H9 (cell line): ENCODE measurements around the gene CHCHD10. TPM values are rescaled to one million over a fixed set of nuclear protein-coding genes. Genes with fewer than 3 reads are reported as not detected.

Experiments used
- DNase-seq: peaks from one replicate; pipeline ENCODE4 v3.0.0-alpha.2; 2017
- H2AFZ ChIP-seq: one replicate; pipeline ENCODE4 v1.6.1; 2013; ENCODE audit warnings: mild to moderate bottlenecking, low read length, control low read depth, moderate library complexity
- H2AK5ac ChIP-seq: 2 replicates; pipeline ENCODE4 v1.6.1; 2013; ENCODE audit warnings: low read length, control low read depth, mixed read lengths; ENCODE audit not compliant: insufficient read length
- H2BK120ac ChIP-seq: one replicate; pipeline ENCODE4 v1.6.1; 2013; ENCODE audit warnings: low read depth, mild to moderate bottlenecking, low read length, control low read depth, inconsistent platforms; ENCODE audit not compliant: poor library complexity, severe bottlenecking
- H2BK12ac ChIP-seq: 2 replicates; pipeline ENCODE4 v1.6.1; 2013; ENCODE audit warnings: low read length, control low read depth, mixed read lengths, low read depth; ENCODE audit not compliant: insufficient read length
- H2BK15ac ChIP-seq: 2 replicates; pipeline ENCODE4 v1.6.1; 2013; ENCODE audit warnings: low read depth, low read length, control low read depth
- H2BK20ac ChIP-seq: one replicate; pipeline ENCODE4 v1.6.1; 2013; ENCODE audit warnings: low read depth, mild to moderate bottlenecking, low read length, control low read depth, inconsistent platforms; ENCODE audit not compliant: poor library complexity, severe bottlenecking
- H2BK5ac ChIP-seq: 2 replicates; pipeline ENCODE4 v1.6.1; 2013; ENCODE audit warnings: low read length, control low read depth, mixed read lengths; ENCODE audit not compliant: insufficient read length
- H3K14ac ChIP-seq: 2 replicates; pipeline ENCODE4 v1.6.1; 2013; ENCODE audit warnings: low read length, control low read depth; ENCODE audit not compliant: insufficient read depth
- H3K18ac ChIP-seq: 2 replicates; pipeline ENCODE4 v1.6.1; 2013; ENCODE audit warnings: low read depth, mild to moderate bottlenecking, mixed read lengths, low read length, control low read depth; ENCODE audit not compliant: insufficient read length
- H3K23ac ChIP-seq: 2 replicates; pipeline ENCODE4 v1.6.1; 2013; ENCODE audit warnings: low read length, control low read depth, mixed read lengths, low read depth; ENCODE audit not compliant: insufficient read length
- H3K23me2 ChIP-seq: 2 replicates; pipeline ENCODE4 v1.6.1; 2013; ENCODE audit warnings: low read depth, mild to moderate bottlenecking, mixed read lengths, low read length, control low read depth; ENCODE audit not compliant: insufficient read length, poor library complexity, severe bottlenecking
- H3K27ac ChIP-seq: 2 replicates; pipeline ENCODE4 v1.5.1; 2013; ENCODE audit warnings: low read length, control low read depth, mixed read lengths, low read depth; ENCODE audit not compliant: insufficient read length
- H3K27me3 ChIP-seq: 2 replicates; pipeline ENCODE4 v1.6.1; 2013; ENCODE audit warnings: low read length, control low read depth, inconsistent platforms; ENCODE audit not compliant: insufficient read depth
- H3K4ac ChIP-seq: 2 replicates; pipeline ENCODE4 v1.6.1; 2013; ENCODE audit warnings: low read depth, mild to moderate bottlenecking, control low read depth, inconsistent platforms, low read length, moderate library complexity
- H3K4me1 ChIP-seq: 2 replicates; pipeline ENCODE4 v1.6.1; 2013; ENCODE audit warnings: low read length, control low read depth, inconsistent platforms; ENCODE audit not compliant: insufficient read depth
- H3K4me2 ChIP-seq: 2 replicates; pipeline ENCODE4 v1.6.1; 2013; ENCODE audit warnings: low read length, control low read depth, mixed read lengths; ENCODE audit not compliant: insufficient read length, insufficient read depth
- H3K56ac ChIP-seq: 2 replicates; pipeline ENCODE4 v1.6.1; 2013; ENCODE audit warnings: low read depth, mild to moderate bottlenecking, mixed read lengths, low read length, control low read depth; ENCODE audit not compliant: insufficient read length
- H3K79me1 ChIP-seq: 2 replicates; pipeline ENCODE4 v1.6.1; 2013; ENCODE audit warnings: low read depth, mild to moderate bottlenecking, moderate library complexity, low read length, control low read depth, inconsistent platforms; ENCODE audit not compliant: insufficient read depth, poor library complexity, severe bottlenecking
- H3K79me2 ChIP-seq: 2 replicates; pipeline ENCODE4 v1.6.1; 2013; ENCODE audit warnings: low read length, control low read depth, inconsistent platforms; ENCODE audit not compliant: insufficient read depth
- H3K9ac ChIP-seq: 2 replicates; pipeline ENCODE4 v1.6.1; 2013; ENCODE audit warnings: low read length, control low read depth, mixed read lengths; ENCODE audit not compliant: insufficient read length; ENCODE audit errors: extremely low read depth
- H3K9me3 ChIP-seq: one replicate; pipeline ENCODE4 v1.6.1; 2013; ENCODE audit warnings: low read depth, low read length, inconsistent platforms; ENCODE audit not compliant: control insufficient read depth
- H3T11ph ChIP-seq: one replicate; pipeline ENCODE4 v1.6.1; 2013; ENCODE audit warnings: mild to moderate bottlenecking, low read length, control low read depth, inconsistent platforms
- H4K20me1 ChIP-seq: one replicate; pipeline ENCODE4 v1.6.1; 2013; ENCODE audit not compliant: control insufficient read depth, insufficient read length, insufficient read depth
- H4K5ac ChIP-seq: 2 replicates; pipeline ENCODE4 v1.6.1; 2013; ENCODE audit warnings: low read depth, mild to moderate bottlenecking, mixed read lengths, low read length, control low read depth; ENCODE audit not compliant: insufficient read length
- H4K8ac ChIP-seq: replicated peaks from 2 replicates; pipeline ENCODE4 v1.6.1; 2013; ENCODE audit warnings: low read length, control low read depth, mixed read lengths, low read depth; ENCODE audit not compliant: insufficient read length
- H4K91ac ChIP-seq: 2 replicates; pipeline ENCODE4 v1.6.1; 2013; ENCODE audit warnings: low read depth, mild to moderate bottlenecking, moderate library complexity, mixed read lengths, low read length, control low read depth; ENCODE audit not compliant: insufficient read length
- H3K27ac Mint-ChIP-seq, 3 experiments: 2 replicates in 2 of 3; 3 replicates in 1 of 3; pipeline ENCODE4 v1.8.0; 2020 to 2021; ENCODE audit warnings: mixed read lengths in 3 of 3, mild to moderate bottlenecking in 1 of 3, moderate library complexity in 1 of 3
- H3K27me3 Mint-ChIP-seq: 2 replicates; pipeline ENCODE4 v1.8.0; 2021; ENCODE audit warnings: low read depth, mild to moderate bottlenecking, moderate library complexity, mixed read lengths
- H3K36me3 Mint-ChIP-seq, 3 experiments: 2 replicates in 2 of 3; 3 replicates in 1 of 3; pipeline ENCODE4 v1.8.0; 2020 to 2021; ENCODE audit warnings: low read depth in 3 of 3, mixed read lengths in 3 of 3; ENCODE audit not compliant: insufficient read depth in 1 of 3
- H3K4me1 Mint-ChIP-seq, 2 experiments: 2 replicates each; pipeline ENCODE4 v1.8.0; 2020; ENCODE audit warnings: mixed read lengths in 2 of 2
- H3K4me3 Mint-ChIP-seq, 2 experiments: 2 replicates in 1 of 2; 3 replicates in 1 of 2; pipeline ENCODE4 v1.8.0; 2020 to 2021; ENCODE audit warnings: mild to moderate bottlenecking in 2 of 2, mixed read lengths in 2 of 2, moderate library complexity in 1 of 2
- H3K9me3 Mint-ChIP-seq, 2 experiments: 2 replicates in 1 of 2; 3 replicates in 1 of 2; pipeline ENCODE4 v1.8.0; 2020; ENCODE audit warnings: mild to moderate bottlenecking in 2 of 2, mixed read lengths in 2 of 2, moderate library complexity in 1 of 2
- WGBS: extraction: QIAGEN DNeasy Blood & Tissue Kit; methylation state at CpG from one replicate; pipeline ENCODE4 v1.1.7; 2013; ENCODE audit warnings: missing lambda C conversion rate, low lambda C conversion rate, mixed read lengths; ENCODE audit not compliant: insufficient read length; ENCODE audit errors: extremely low coverage; 5-methylcytosine and 5-hydroxymethylcytosine counted together
- total RNA-seq: library from RNA; stranded (reverse); gene quantifications from 2 replicates; pipeline ENCODE4 v1.2.1, GENCODE V29; 2021
- TF ChIP-seq, protein P1 (sequence below): fragments of 200-600 bp; sonication (generic); conservative IDR thresholded peaks from 3 replicates; pipeline ENCODE4 v1.8.0; 2021; ENCODE audit warnings: antibody characterized with exemption, mild to moderate bottlenecking

The CHCHD10 gene
- total RNA-seq, 1 experiment from 2014 or later = 53.7 TPM

DNA sequence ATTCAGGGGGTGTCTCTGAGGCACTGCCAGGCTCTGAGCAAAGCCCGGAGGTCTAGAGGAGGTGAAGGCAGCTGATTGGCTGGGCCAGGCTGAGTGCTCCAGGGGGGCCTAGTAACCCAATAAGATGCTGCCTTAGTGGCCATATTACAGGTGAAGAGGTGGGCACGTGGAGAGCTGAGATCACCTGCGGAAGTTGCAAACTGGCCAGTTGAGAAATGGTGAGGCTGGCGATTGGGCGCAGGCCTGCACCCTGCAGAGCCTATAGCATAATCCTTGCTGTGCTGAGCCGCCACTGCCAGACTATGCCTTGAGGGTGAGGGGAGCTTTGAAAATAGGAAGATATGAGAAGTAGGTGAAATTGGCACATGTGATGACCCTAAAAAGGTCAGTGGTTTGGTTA lies 49.4 kb upstream of the CHCHD10 start:
- H3K4me1 Mint-ChIP-seq = peaks cover 5 to 10% of the 10 kb centered on the region in 2 experiments; a peak in 3 of 4 replicates
- H3K4me3 Mint-ChIP-seq = no peak overlapping the region
- TF ChIP-seq, protein P1, sequence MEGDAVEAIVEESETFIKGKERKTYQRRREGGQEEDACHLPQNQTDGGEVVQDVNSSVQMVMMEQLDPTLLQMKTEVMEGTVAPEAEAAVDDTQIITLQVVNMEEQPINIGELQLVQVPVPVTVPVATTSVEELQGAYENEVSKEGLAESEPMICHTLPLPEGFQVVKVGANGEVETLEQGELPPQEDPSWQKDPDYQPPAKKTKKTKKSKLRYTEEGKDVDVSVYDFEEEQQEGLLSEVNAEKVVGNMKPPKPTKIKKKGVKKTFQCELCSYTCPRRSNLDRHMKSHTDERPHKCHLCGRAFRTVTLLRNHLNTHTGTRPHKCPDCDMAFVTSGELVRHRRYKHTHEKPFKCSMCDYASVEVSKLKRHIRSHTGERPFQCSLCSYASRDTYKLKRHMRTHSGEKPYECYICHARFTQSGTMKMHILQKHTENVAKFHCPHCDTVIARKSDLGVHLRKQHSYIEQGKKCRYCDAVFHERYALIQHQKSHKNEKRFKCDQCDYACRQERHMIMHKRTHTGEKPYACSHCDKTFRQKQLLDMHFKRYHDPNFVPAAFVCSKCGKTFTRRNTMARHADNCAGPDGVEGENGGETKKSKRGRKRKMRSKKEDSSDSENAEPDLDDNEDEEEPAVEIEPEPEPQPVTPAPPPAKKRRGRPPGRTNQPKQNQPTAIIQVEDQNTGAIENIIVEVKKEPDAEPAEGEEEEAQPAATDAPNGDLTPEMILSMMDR = no peak

More for the DNA sequence above, 49.4 kb upstream of the CHCHD10 start:
- H3K4ac ChIP-seq = no peak overlapping the region
- no peak overlapping the region for H2BK120ac ChIP-seq
- no peak overlapping the region for H4K8ac ChIP-seq
- no peak overlapping the region for H3K9ac ChIP-seq
- no peak overlapping the region for H2BK20ac ChIP-seq
- H3K23me2 ChIP-seq = no peaks in the 10 kb centered on the region
- H3K23ac ChIP-seq = no peak overlapping the region
- H2AK5ac ChIP-seq = no peak overlapping the region
- peak; percentile 12 for DNase-seq
- no peak overlapping the region for H3K4me2 ChIP-seq
- H3K27ac Mint-ChIP-seq = peak overlapping the region in 1 of 3 experiments; percentile 88; a peak in 1 of 7 replicates
- no CpG with 5 or more reads among the region's 6 CpGs for WGBS
- H3K79me1 ChIP-seq = no peaks in the 10 kb centered on the region
- no peaks in the 10 kb centered on the region for H3K9me3 Mint-ChIP-seq
- no peaks in the 10 kb centered on the region for H3K4me1 ChIP-seq
- no peak overlapping the region for H3K56ac ChIP-seq
- no peak overlapping the region for H2BK15ac ChIP-seq
- no peak overlapping the region for H3K18ac ChIP-seq
- no peaks in the 10 kb centered on the region for H3K9me3 ChIP-seq
- H3K36me3 Mint-ChIP-seq = peaks cover 54 to 93% (median 90%) of the 10 kb centered on the region in 3 experiments
- H4K5ac ChIP-seq = no peak overlapping the region
- H3K14ac ChIP-seq = no peak overlapping the region
- H2AFZ ChIP-seq = no peak overlapping the region
- H2BK5ac ChIP-seq = no peak overlapping the region
- no peak overlapping the region for H3K27ac ChIP-seq
- no peaks in the 10 kb centered on the region for H3K27me3 ChIP-seq
- no peaks in the 10 kb centered on the region for H3K27me3 Mint-ChIP-seq
- no peak overlapping the region for H3T11ph ChIP-seq
- H3K79me2 ChIP-seq = no peaks in the 10 kb centered on the region
- H2BK12ac ChIP-seq = no peak overlapping the region
- no peak overlapping the region for H4K91ac ChIP-seq
- no peaks in the 10 kb centered on the region for H4K20me1 ChIP-seq
